AG04450 (cell line): ENCODE results near the gene COPS7A. TPM values are rescaled to one million over a fixed set of nuclear protein-coding genes. Genes with fewer than 3 reads are reported as not detected.

ENCODE experiments used
- CTCF ChIA-PET: fragments of 300-600, 350-600 bp; formaldehyde crosslinking; extraction: SDS; loops from one replicate; lab custom pipeline; 2022; ENCODE audit warnings: antibody characterized with exemption, inconsistent platforms; lab: Charles Lee
- POLR2A ChIA-PET: fragments of 350-600 bp; formaldehyde crosslinking; extraction: SDS; loops from one replicate; lab custom pipeline; 2021; ENCODE audit warnings: antibody characterized with exemption, inconsistent platforms; lab: Yijun Ruan, JAX
- DNase-seq: peaks from one replicate; pipeline ENCODE4 v3.0.0-alpha.2; 2011; ENCODE audit warnings: low read depth, low spot score
- H3K27ac ChIP-seq: one replicate; pipeline ENCODE4 v1.5.1; 2012; ENCODE audit warnings: low read depth, low read length, control low read depth
- H3K27me3 ChIP-seq: one replicate; pipeline ENCODE4 v1.6.0; 2012; ENCODE audit warnings: low read length; ENCODE audit not compliant: control insufficient read depth, insufficient read depth
- H3K4me3 ChIP-seq: 2 replicates; pipeline ENCODE4 v1.5.1; 2011; ENCODE audit warnings: mild to moderate bottlenecking, low read depth, low read length, control low read depth
- H3K9me3 ChIP-seq: 2 replicates; pipeline ENCODE4 v1.5.1; 2012; ENCODE audit warnings: low read length; ENCODE audit not compliant: control insufficient read depth, insufficient read depth
- polyA plus RNA-seq: library from polyadenylated mRNA; depleted of rRNA; stranded (reverse); fragments of >200 nt; gene quantifications from 2 replicates; pipeline ENCODE4 v1.2.3, GENCODE V29; 2011
- TF ChIP-seq, protein P1 (sequence below): IDR thresholded peaks from 2 replicates; pipeline ENCODE4 v1.5.1; 2011; ENCODE audit warnings: low read depth, low read length, control low read depth, inconsistent platforms

The COPS7A gene
- polyA plus RNA-seq, 1 experiment: 93.2 TPM

DNA sequence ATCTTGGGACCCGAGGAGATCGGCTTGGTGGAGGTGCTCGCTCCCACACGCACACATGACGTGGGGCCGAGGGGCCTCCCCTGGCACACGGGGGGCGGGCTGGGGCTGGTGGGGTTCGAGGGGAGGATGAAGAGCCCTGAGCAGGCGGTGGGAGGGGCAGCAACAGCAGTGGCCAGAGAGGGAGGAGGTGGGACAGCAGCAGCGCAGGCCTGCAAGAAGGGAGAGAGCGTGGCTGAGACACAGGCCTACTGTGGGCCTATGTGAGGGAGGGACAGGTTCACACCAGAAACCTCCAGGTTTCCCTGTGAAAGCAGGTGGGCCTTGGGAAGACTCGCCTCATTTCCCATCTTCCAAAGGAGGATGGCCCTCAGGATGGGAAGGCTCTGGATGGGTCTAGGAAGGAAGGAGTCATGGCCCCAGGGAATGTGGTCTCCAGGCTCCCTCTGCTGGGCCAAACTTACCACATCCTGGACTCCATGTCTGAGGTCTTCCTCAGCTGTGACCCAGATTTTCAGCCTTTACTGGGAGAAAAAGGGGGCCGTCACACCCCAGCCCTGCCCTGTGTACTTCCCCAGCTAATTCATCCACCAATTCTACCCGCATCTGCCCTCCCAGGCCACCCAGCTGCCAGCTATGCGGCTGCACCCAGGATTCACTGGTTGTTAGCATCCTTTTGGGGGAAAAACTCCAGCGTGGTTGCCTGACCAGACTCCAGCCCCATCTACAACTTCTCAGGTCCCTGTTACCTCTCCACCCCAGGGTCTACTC, 26.1 kb upstream of the COPS7A start:
- peak; percentile 13 for DNase-seq
- TF ChIP-seq, protein P1, sequence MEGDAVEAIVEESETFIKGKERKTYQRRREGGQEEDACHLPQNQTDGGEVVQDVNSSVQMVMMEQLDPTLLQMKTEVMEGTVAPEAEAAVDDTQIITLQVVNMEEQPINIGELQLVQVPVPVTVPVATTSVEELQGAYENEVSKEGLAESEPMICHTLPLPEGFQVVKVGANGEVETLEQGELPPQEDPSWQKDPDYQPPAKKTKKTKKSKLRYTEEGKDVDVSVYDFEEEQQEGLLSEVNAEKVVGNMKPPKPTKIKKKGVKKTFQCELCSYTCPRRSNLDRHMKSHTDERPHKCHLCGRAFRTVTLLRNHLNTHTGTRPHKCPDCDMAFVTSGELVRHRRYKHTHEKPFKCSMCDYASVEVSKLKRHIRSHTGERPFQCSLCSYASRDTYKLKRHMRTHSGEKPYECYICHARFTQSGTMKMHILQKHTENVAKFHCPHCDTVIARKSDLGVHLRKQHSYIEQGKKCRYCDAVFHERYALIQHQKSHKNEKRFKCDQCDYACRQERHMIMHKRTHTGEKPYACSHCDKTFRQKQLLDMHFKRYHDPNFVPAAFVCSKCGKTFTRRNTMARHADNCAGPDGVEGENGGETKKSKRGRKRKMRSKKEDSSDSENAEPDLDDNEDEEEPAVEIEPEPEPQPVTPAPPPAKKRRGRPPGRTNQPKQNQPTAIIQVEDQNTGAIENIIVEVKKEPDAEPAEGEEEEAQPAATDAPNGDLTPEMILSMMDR: peak; percentile 71
- Histone ChIP-seq H3K9me3 (no peaks in the 10 kb centered on the region), H3K27me3 (peaks cover 2% of the 10 kb centered on the region), H3K27ac (no peak overlapping the region), H3K4me3 (no peak overlapping the region)
- ChIA-PET CTCF (interaction anchor here (0.5 to 2.6 kb wide), 6 partner anchors 8 to 144 kb away, joined by 3 to 12 read pairs (median 4); partner anchors contain the start of genes MLF2 and ZNF384), POLR2A (interaction anchor here (1.2 to 1.5 kb wide), 2 partner anchors 8 to 26 kb away, joined by 5 to 10 read pairs; partner anchors contain the start of genes COPS7A and ZNF384)

DNA sequence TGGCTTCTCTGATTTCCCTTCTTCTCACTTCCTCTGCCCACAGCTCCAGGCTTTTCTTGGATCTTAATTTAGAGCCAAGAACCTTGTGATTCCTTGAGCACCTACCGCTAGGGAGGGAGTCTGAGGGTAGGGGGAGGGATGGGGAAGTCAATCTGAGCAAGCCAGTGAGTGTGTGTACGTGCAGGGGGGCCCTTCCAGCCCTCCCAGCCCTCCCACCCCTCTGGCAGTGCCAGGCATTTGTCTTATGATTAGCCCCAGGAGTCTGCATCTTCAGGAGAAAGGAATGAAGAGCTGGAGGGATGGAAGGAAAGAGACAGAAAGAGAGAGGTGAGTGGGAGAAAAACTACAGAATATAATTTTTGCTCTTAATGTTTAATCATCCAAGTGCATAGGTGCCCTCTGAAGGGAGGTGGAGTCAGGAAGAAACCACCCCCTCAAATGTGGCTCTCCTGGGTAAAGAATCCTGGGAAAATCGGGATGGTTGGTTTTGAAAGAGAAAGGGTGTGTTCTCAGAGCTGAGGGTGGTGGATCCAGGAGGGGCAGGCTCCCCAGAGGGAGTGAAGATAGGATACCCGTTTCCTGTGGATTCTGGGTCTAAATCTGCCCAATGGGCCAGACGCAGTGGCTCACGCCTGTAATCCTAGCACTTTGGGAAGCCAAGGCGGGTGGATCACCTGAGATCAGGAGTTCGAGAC, 25.3 kb upstream of the COPS7A start:
- peaks cover 3% of the 10 kb centered on the region for H3K27me3 ChIP-seq
- POLR2A ChIA-PET: interaction anchor here (1.2 to 1.5 kb wide), 2 partner anchors 9 to 25 kb away, joined by 5 to 10 read pairs; partner anchors contain the start of genes COPS7A and ZNF384
- TF ChIP-seq, protein P1: no peak
- H3K27ac ChIP-seq: no peak overlapping the region
- CTCF ChIA-PET: interaction anchor here (0.5 to 2.6 kb wide), 8 partner anchors 9 to 145 kb away, joined by 3 to 12 read pairs (median 4); partner anchors contain the start of genes MLF2 and ZNF384
- no peak overlapping the region for H3K4me3 ChIP-seq
- H3K9me3 ChIP-seq: no peaks in the 10 kb centered on the region
- DNase-seq: no peak

DNA sequence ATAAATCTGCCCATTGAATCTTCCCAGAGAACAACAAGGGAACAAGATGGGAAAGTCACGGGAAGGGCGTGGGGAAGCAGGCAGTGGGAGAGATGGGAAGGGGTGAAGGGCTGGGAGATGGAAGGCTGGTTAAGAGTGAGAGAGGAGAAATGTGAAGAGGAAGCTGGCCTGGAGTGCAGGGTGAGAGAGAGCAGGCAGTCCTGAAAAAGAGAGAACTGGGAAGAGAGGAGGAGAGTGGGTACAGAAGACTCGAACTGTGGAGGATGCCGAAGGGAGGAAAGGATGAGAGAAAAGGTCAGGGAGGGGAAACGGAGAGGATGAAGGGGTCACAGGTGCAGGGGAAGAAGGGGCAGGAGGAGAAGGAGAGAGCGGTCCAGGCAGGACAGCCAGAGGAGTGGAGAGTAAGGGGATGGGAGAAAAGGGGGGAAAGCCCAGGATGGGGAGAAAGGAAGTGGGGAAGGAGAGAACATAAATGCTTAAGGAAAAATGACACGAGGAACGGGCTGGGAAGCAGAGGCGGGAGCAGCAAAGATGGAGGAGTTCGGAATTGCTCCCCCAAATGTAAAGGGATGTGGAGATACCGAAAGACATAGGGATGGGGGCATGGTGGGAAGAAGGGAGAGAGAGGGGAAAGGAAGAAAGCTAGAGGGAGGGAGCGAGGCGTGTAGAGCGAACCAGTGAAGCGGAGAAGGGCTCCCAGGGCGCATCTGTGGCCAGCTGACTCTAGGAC, 24.4 kb upstream of the COPS7A start:
- ChIA-PET CTCF (interaction anchor here (1.2 to 2.6 kb wide), 4 partner anchors 10 to 173 kb away, joined by 3 to 12 read pairs (median 6); partner anchors contain the start of genes MLF2 and ZNF384), POLR2A (interaction anchor here (0.6 to 1.5 kb wide), 7 partner anchors 8 to 158 kb away, joined by 3 to 18 read pairs (median 4); partner anchors contain the start of genes COPS7A, NOP2 and ZNF384)
- no peak for DNase-seq
- Histone ChIP-seq H3K27ac (no peak overlapping the region), H3K9me3 (no peaks in the 10 kb centered on the region), H3K4me3 (peak overlapping the region; percentile 76), H3K27me3 (peaks cover 3% of the 10 kb centered on the region)
- TF ChIP-seq, protein P1: no peak

DNA sequence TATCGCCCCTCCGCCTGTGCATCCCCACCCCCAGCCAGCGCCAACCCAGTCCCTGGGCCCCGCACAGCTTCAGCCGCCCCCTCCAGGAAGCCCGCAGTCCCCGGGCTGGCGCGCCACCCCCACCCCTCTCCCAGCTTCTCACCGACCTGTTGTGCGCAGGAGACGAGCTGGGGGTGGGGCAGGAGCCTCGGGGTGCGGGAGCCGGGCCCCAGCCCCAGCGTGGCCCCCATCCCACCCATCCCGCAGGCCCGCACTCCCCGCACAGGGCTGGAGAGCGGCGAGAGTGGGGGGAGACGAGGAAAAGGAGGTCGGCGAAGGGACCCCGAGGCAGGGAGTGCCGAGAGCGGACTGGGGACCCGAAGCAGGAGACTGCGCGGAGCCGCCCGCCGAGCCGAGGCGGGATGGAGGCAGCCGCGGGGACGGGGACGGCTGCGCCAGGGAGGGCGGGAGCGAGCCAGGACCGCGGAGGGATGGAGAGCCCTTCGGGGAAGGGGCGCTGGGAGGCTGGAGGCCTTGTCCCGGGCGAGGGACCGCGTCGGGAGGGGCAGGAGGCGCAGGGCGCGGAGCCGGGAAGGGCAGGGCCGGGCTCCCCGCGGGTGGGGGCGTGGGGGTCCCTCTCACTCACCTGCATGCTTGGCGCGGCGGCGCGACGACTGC, 23.7 kb upstream of the COPS7A start:
- Histone ChIP-seq H3K4me3 (peak overlapping the region; percentile 76), H3K9me3 (no peaks in the 10 kb centered on the region), H3K27ac (no peak overlapping the region), H3K27me3 (peaks cover 3% of the 10 kb centered on the region)
- TF ChIP-seq, protein P1: no peak
- DNase-seq: no peak
- ChIA-PET POLR2A (interaction anchor here (0.6 to 1.2 kb wide), 5 partner anchors 8 to 158 kb away, joined by 3 to 18 read pairs (median 4); partner anchors contain the start of genes COPS7A, NOP2 and ZNF384), CTCF (interaction anchor here (0.6 to 2.6 kb wide), 3 partner anchors 10 to 172 kb away, joined by 3 to 12 read pairs (median 3); no protein-coding TSS in a partner anchor)
